H1 (cell line): ENCODE results near the gene IGSF11. TPM values are rescaled to one million over a fixed set of nuclear protein-coding genes. Genes with fewer than 3 reads are reported as not detected.

ENCODE experiments used
- ATF3 ChIP-seq: IDR thresholded peaks from 2 replicates; pipeline ENCODE4 v1.6.1; 2011; ENCODE audit warnings: low read depth, mild to moderate bottlenecking, low read length; ENCODE audit not compliant: insufficient read depth
- E2F6 ChIP-seq: IDR thresholded peaks from 2 replicates; pipeline ENCODE4 v1.6.1; 2012; ENCODE audit warnings: inconsistent platforms
- GABPA ChIP-seq: IDR thresholded peaks from 2 replicates; pipeline ENCODE4 v1.6.1; 2011; ENCODE audit warnings: mild to moderate bottlenecking, low read length, moderate library complexity, borderline replicate concordance; ENCODE audit not compliant: insufficient read depth
- SP1 ChIP-seq: IDR thresholded peaks from 2 replicates; pipeline ENCODE4 v1.6.1; 2011; ENCODE audit warnings: low read depth, low read length
- SP2 ChIP-seq: IDR thresholded peaks from 2 replicates; pipeline ENCODE4 v1.6.1; 2012; ENCODE audit warnings: mild to moderate bottlenecking, low read length, inconsistent platforms
- SP4 ChIP-seq: IDR thresholded peaks from 2 replicates; pipeline ENCODE4 v1.6.1; 2012; ENCODE audit warnings: low read length, inconsistent platforms
- ZNF274 ChIP-seq: IDR thresholded peaks from 2 replicates; pipeline ENCODE4 v1.7.0; 2012; ENCODE audit warnings: low read length, borderline replicate concordance; ENCODE audit errors: extremely low read depth
- polyA plus RNA-seq, 7 experiments: library from polyadenylated mRNA; depleted of rRNA in 3 of 7; stranded (reverse) in 5 of 7; unstranded in 2 of 7; fragments of >200 nt in 5 of 7; fragments of 200-250 nt in 2 of 7; gene quantifications; 1 replicate in 5 of 7; 2 replicates in 1 of 7; 4 replicates in 1 of 7; pipeline versions ENCODE4 v1.2.1 to v1.2.3, GENCODE V29; 2011 to 2013; ENCODE audit warnings: missing spikeins in 2 of 7, mixed read lengths in 2 of 7
- total RNA-seq: library from RNA; stranded (reverse); fragmentation: NEBNext Ultra II Directional; extraction: Animal tissue kit (Norgen Biotek cat#: 25700); gene quantifications from 2 replicates; pipeline ENCODE4 v1.2.1, GENCODE V29; 2021

IGSF11 gene
- total and polyA plus RNA-seq, 2 of the 8 experiments (the other 6 are each of a cell fraction or from before 2014, with no cell fraction given) = 1.1 to 4.1 TPM

GRCh38 chr3:119018690-119019463 lies 15.8 kb downstream of the IGSF11 start (continued):
- no peak for TF ChIP-seq ZNF274
- no peak for TF ChIP-seq E2F6
- no peak for TF ChIP-seq SP1
- no peak for TF ChIP-seq ATF3
- no peak for TF ChIP-seq SP4
- TF ChIP-seq SP2 = no peak
- TF ChIP-seq GABPA = no peak
